Fibroblast of mammary gland (primary cell): ENCODE results near the gene SPG11.

Experiments used
- DNase-seq: peaks from one replicate; pipeline ENCODE4 v3.0.0-alpha.2; 2010; ENCODE audit warnings: low read depth
- H3K4me3 ChIP-seq: 2 replicates; pipeline ENCODE4 v1.5.1; 2011; ENCODE audit warnings: low read depth, mild to moderate bottlenecking, low read length, moderate library complexity; ENCODE audit not compliant: control insufficient read depth
- TF ChIP-seq, protein P1 (sequence below): conservative IDR thresholded peaks from 2 replicates; pipeline ENCODE4 v1.5.1; 2011; ENCODE audit warnings: low read depth, low read length, inconsistent platforms; ENCODE audit not compliant: control insufficient read depth, insufficient read depth

The SPG11 gene, protein sequence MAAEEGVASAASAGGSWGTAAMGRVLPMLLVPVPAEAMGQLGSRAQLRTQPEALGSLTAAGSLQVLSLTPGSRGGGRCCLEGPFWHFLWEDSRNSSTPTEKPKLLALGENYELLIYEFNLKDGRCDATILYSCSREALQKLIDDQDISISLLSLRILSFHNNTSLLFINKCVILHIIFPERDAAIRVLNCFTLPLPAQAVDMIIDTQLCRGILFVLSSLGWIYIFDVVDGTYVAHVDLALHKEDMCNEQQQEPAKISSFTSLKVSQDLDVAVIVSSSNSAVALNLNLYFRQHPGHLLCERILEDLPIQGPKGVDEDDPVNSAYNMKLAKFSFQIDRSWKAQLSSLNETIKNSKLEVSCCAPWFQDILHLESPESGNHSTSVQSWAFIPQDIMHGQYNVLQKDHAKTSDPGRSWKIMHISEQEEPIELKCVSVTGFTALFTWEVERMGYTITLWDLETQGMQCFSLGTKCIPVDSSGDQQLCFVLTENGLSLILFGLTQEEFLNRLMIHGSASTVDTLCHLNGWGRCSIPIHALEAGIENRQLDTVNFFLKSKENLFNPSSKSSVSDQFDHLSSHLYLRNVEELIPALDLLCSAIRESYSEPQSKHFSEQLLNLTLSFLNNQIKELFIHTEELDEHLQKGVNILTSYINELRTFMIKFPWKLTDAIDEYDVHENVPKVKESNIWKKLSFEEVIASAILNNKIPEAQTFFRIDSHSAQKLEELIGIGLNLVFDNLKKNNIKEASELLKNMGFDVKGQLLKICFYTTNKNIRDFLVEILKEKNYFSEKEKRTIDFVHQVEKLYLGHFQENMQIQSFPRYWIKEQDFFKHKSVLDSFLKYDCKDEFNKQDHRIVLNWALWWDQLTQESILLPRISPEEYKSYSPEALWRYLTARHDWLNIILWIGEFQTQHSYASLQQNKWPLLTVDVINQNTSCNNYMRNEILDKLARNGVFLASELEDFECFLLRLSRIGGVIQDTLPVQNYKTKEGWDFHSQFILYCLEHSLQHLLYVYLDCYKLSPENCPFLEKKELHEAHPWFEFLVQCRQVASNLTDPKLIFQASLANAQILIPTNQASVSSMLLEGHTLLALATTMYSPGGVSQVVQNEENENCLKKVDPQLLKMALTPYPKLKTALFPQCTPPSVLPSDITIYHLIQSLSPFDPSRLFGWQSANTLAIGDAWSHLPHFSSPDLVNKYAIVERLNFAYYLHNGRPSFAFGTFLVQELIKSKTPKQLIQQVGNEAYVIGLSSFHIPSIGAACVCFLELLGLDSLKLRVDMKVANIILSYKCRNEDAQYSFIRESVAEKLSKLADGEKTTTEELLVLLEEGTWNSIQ (N-terminal part only)

DNA sequence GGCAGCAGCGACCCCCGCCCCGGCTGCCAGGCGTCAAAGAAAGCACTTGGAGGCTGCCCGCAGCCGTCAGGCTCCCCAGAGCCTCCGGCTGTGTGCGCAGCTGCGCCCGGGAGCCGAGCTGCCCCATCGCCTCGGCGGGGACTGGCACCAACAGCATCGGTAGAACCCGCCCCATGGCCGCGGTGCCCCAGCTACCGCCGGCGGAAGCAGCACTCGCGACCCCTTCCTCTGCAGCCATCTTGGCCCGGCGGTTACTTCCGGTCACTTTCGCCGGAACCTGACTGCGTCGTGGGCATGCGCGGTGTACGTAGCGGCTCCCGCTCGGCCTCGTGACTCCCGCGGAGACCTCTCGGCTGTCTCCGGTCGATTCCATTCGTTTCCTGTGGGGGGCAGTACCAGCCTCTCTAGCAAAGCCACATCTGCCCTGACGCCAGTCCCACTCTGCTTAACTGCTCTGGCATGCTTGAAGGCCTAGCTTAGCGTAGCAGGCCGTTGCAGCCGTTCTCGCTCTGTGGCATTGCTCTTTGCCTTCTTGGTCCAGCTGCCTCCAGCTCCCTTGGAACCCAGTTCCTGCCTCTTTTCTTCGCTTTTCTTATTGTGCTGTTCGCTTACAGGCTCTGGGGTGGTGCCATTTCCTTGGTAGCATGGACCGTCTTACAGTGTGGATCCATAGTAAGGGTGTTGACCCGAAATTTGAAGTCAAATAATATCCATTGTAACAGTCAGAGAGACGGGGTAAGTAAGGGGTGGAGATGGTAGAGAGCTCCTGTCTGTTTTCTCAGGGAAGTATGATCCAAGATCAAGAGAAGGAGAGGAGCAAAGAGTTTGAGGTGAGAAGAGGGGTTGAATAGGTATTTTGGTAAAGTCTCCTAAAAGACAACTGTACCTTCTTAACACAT, at the start of gene SPG11:
TSS of gene SPG11 (minus strand) at position 253 of the 899 bp plus-strand sequence. CDS start at position 238, 15 bp downstream.
- peak; percentile 97 for DNase-seq
- H3K4me3 ChIP-seq = peak within 1 kb of the TSS; percentile 93
- TF ChIP-seq, protein P1, sequence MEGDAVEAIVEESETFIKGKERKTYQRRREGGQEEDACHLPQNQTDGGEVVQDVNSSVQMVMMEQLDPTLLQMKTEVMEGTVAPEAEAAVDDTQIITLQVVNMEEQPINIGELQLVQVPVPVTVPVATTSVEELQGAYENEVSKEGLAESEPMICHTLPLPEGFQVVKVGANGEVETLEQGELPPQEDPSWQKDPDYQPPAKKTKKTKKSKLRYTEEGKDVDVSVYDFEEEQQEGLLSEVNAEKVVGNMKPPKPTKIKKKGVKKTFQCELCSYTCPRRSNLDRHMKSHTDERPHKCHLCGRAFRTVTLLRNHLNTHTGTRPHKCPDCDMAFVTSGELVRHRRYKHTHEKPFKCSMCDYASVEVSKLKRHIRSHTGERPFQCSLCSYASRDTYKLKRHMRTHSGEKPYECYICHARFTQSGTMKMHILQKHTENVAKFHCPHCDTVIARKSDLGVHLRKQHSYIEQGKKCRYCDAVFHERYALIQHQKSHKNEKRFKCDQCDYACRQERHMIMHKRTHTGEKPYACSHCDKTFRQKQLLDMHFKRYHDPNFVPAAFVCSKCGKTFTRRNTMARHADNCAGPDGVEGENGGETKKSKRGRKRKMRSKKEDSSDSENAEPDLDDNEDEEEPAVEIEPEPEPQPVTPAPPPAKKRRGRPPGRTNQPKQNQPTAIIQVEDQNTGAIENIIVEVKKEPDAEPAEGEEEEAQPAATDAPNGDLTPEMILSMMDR = peak; percentile 84

DNA sequence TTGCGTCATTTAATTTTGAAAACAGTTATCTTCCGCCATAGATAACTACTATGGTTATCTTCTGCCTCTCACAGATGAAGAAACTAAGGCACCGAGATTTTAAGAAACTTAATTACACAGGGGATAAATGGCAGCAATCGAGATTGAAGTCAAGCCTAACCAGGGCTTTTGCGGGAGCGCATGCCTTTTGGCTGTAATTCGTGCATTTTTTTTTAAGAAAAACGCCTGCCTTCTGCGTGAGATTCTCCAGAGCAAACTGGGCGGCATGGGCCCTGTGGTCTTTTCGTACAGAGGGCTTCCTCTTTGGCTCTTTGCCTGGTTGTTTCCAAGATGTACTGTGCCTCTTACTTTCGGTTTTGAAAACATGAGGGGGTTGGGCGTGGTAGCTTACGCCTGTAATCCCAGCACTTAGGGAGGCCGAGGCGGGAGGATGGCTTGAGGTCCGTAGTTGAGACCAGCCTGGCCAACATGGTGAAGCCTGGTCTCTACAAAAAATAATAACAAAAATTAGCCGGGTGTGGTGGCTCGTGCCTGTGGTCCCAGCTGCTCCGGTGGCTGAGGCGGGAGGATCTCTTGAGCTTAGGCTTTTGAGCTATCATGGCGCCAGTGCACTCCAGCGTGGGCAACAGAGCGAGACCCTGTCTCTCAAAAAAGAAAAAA, 49.0 kb upstream of the SPG11 start:
- TF ChIP-seq, protein P1 = no peak
- H3K4me3 ChIP-seq = peak overlapping the region; percentile 99
- peak; percentile 92 for DNase-seq

DNA sequence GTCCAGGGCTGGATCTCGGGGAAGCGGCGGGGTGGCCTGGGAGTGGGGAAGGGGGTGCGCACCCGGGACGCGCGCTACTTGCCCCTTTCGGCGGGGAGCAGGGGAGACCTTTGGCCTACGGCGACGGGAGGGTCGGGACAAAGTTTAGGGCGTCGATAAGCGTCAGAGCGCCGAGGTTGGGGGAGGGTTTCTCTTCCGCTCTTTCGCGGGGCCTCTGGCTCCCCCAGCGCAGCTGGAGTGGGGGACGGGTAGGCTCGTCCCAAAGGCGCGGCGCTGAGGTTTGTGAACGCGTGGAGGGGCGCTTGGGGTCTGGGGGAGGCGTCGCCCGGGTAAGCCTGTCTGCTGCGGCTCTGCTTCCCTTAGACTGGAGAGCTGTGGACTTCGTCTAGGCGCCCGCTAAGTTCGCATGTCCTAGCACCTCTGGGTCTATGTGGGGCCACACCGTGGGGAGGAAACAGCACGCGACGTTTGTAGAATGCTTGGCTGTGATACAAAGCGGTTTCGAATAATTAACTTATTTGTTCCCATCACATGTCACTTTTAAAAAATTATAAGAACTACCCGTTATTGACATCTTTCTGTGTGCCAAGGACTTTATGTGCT, 48.4 kb upstream of the SPG11 start:
- TF ChIP-seq, protein P1 = no peak
- peak; percentile 34 for DNase-seq
- peak overlapping the region; percentile 99 for H3K4me3 ChIP-seq

DNA sequence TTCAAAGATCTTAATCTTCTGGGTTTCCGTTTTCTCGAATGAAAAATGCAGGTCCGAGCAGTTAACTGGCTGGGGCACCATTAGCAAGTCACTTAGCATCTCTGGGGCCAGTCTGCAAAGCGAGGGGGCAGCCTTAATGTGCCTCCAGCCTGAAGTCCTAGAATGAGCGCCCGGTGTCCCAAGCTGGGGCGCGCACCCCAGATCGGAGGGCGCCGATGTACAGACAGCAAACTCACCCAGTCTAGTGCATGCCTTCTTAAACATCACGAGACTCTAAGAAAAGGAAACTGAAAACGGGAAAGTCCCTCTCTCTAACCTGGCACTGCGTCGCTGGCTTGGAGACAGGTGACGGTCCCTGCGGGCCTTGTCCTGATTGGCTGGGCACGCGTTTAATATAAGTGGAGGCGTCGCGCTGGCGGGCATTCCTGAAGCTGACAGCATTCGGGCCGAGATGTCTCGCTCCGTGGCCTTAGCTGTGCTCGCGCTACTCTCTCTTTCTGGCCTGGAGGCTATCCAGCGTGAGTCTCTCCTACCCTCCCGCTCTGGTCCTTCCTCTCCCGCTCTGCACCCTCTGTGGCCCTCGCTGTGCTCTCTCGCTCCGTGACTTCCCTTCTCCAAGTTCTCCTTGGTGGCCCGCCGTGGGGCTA, 47.8 kb upstream of the SPG11 start, which contains the start of the genes B2M and PATL2:
TSS of gene B2M (plus strand) at position 422 of the 647 bp plus-strand sequence. CDS start at position 452, 30 bp downstream.
TSS of gene PATL2 (minus strand) at position 228 of the 647 bp plus-strand sequence. CDS start 34,833 bp downstream, outside the sequence.
- peak within 1 kb of the TSS; percentile 99 for H3K4me3 ChIP-seq
- TF ChIP-seq, protein P1 = no peak
- DNase-seq = peak; percentile 96
